ENCODE data around the gene DNAJA1. TPM values are rescaled to one million over a fixed set of nuclear protein-coding genes. Genes with fewer than 3 reads are reported as not detected.

Gene DNAJA1
- total RNA-seq, 1 experiment from 2014 or later = 152 TPM

DNA sequence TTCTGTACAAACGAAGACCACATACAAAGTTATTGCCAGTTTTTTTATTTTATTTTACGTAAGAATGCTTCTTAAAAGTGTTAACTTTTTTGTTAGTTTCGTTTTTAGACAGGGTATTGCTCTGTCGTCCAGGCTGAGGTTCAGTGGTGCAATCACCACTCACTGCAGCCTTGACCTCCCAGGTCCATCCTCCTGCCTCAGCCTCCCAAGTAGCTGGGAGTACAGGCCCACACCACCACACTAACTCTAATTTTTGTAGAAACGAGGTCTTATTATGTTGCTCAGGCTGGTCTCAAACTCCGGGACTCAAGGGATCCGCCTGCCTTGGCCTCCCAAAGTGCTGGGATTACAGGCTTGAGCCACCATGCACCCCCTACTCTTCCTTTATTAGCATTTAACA lies 2.3 kb upstream of the DNAJA1 start:
- no peak overlapping the region for H3K4me3 ChIP-seq
- DNase-seq = no peak
- no peaks in the 10 kb centered on the region for H3K27me3 ChIP-seq
- no peaks in the 10 kb centered on the region for H3K9me3 ChIP-seq
- peaks cover 29% of the 10 kb centered on the region for H3K36me3 ChIP-seq

GRCh38 chr9:33023661-33024060 lies 1.4 kb upstream of the DNAJA1 start:
- Histone ChIP-seq H3K36me3 (peaks cover 37% of the 10 kb centered on the region), H3K27me3 (no peaks in the 10 kb centered on the region), H3K9me3 (no peaks in the 10 kb centered on the region), H3K4me3 (peak overlapping the region; percentile 98)
- no peak for DNase-seq

DNA sequence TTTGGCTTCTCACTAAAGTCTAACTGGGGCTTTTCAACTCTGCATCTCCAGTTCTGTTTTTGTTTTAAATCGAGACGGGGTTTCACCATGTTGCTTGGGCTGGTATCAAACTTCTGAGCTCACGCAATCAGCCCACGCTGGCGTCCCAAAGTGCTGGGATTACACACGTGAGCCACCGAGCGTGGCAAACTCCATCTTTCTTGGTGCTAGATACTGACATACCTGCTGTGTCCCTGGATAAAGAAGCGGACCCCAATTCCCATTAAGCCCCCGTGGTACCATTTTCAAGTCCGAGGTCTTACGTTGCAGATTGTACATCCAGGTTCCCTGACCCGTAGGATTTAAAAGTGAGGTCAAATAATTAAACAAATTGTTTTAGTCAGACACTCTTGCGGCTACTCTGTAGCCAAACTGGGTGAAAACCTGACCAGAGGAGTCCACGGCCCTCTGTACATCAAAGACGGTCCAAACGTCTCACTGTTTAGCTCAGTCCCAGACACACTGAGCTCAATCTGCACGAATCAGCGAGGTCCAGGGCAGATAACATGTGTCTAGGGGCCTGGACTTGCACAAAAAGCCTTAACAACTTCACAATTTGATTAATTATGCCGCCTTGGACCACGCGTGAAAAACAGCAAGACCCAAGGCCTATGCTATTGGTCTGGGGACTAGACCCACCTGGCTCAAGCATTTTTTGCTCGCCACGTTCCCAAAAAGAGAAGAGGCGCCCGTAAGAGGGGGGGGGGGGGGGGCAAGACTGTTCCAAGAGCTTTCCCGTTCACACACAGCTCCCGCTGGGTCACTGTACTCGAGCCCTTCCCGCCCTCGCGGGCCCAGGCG lies 727 bp upstream of the DNAJA1 start:
- H3K4me3 ChIP-seq = peak overlapping the region; percentile 98
- DNase-seq = no peak
- no peaks in the 10 kb centered on the region for H3K9me3 ChIP-seq
- no peaks in the 10 kb centered on the region for H3K27me3 ChIP-seq
- H3K36me3 ChIP-seq = peaks cover 44% of the 10 kb centered on the region

- no peaks in the 10 kb centered on the region for H3K27me3 ChIP-seq
- no peaks in the 10 kb centered on the region for H3K9me3 ChIP-seq
- peak overlapping the region; percentile 98 for H3K4me3 ChIP-seq
- DNase-seq = peak; percentile 39
- peaks cover 50% of the 10 kb centered on the region for H3K36me3 ChIP-seq
Observed at GRCh38 chr9:33025572-33026342, 684 bp downstream of the DNAJA1 start.

DNA sequence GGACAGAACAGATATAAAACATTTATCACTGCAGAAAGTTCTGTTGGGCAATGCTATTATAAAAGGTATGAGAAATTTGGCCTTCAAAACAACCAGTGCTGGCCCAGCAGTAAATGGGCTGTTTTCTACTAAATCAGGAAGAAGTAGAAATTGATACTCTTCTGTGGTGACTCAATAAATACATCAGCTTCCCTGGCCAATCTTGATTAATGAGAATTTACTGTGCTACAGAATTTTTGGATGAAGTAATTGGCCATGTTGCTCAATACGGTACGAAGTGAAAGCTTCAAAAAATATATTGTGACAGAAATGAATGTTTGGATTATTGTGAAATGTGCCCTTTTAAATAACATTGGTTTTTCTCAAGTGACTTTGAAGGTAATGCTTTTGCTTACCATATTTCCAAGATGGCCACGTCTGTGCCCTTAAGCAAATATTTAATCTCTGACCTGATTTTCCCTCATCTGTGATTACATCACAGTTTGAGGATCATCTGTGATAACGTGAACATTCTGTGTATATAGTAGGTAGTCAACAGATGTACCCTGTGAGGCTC lies 4.2 kb downstream of the DNAJA1 start:
- Histone ChIP-seq H3K36me3 (peaks cover 72% of the 10 kb centered on the region), H3K4me3 (no peak overlapping the region), H3K27me3 (no peaks in the 10 kb centered on the region), H3K9me3 (no peaks in the 10 kb centered on the region)
- DNase-seq = no peak

- Histone ChIP-seq H3K4me3 (no peak overlapping the region), H3K27me3 (no peaks in the 10 kb centered on the region), H3K9me3 (no peaks in the 10 kb centered on the region), H3K36me3 (peaks cover 75% of the 10 kb centered on the region)
- no peak for DNase-seq
Observed at GRCh38 chr9:33030285-33030684, 5.2 kb downstream of the DNAJA1 start.

DNA sequence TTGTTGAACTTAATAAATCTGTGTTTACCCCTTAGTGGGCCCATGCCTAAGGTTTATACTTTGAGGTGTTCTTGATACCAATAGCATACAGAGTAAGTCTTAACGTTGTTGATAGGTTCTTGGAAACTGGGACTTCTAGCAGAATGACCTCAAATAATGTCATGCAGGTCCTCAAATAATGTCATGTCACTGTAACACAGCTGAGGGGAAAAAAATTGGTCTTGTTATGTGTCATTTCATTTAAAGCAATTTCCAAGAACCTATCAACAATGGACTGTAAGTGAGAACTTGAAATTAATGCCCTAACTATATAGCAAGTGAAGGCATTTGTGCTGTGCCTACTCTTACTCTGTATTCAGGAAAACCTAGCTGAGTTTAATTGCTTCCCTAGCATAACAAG lies 7.2 kb downstream of the DNAJA1 start:
- no peak for DNase-seq
- no peak overlapping the region for H3K4me3 ChIP-seq
- H3K27me3 ChIP-seq = no peaks in the 10 kb centered on the region
- peaks cover 82% of the 10 kb centered on the region for H3K36me3 ChIP-seq
- no peaks in the 10 kb centered on the region for H3K9me3 ChIP-seq

DNA sequence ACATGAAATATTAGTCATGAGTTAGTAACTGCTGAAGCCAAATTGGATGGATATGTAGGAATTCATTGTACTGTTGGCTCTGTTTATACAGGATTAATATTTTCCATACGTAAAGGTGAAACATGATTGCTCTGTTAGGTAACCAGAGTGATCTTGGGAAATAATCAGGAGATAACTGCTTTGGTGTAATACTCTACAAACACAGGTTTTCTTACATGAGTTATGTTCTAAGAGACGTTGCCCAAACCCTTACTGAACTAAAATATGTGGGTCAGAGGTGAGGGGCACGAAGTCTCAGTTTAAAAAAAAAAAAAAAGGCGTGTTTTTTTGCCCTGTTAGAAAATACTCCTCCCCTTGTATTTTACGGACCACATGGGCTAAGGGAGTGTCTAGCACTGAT lies 7.8 kb downstream of the DNAJA1 start:
- Histone ChIP-seq H3K27me3 (no peaks in the 10 kb centered on the region), H3K4me3 (no peak overlapping the region), H3K9me3 (no peaks in the 10 kb centered on the region), H3K36me3 (peaks cover 81% of the 10 kb centered on the region)
- no peak for DNase-seq

GRCh38 chr9:33040792-33041431 lies 15.8 kb downstream of the DNAJA1 start:
- peaks cover 31% of the 10 kb centered on the region for H3K36me3 ChIP-seq
- no peaks in the 10 kb centered on the region for H3K27me3 ChIP-seq
- H3K9me3 ChIP-seq = no peaks in the 10 kb centered on the region
- no peak for DNase-seq
- no peak overlapping the region for H3K4me3 ChIP-seq

DNA sequence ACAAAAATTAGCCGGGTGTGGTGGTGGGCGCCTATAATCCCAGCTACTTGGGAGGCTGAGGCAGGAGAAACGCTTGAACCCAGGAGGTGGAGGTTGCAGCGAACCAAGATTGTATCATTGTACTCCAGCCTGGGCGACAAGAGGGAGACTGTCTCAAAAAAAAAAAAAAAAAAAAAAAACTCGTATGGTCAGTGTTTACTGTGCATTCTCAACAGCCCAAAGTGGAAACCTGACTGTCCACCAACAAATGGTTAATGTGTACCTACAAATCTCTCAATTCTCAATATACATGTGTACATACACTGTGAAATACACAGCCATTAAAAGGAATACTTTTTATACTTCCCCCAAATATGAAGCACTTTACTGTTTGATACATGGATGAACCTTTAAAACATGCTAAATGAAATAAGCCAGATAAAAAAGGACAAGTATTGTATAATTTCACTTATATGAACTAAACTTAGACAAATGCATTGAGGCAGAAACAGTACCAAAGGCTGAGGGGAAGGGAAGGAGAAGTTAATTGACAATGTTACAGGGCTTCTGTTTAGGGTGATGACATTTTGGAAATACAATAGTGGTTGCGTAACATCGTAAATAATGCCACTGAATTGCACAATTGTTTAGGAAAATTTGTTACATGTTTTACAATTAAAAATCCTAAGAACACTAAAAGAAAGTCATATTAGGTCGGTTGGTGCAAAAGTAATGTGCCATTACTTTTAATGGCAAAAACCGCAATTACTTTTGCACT lies 16.5 kb downstream of the DNAJA1 start:
- Histone ChIP-seq H3K36me3 (peaks cover 32% of the 10 kb centered on the region), H3K4me3 (no peak overlapping the region), H3K9me3 (no peaks in the 10 kb centered on the region), H3K27me3 (no peaks in the 10 kb centered on the region)
- DNase-seq = no peak

GRCh38 chr9:33042473-33042872 lies 17.4 kb downstream of the DNAJA1 start:
- Histone ChIP-seq H3K27me3 (no peaks in the 10 kb centered on the region), H3K9me3 (no peaks in the 10 kb centered on the region), H3K4me3 (no peak overlapping the region), H3K36me3 (peaks cover 28% of the 10 kb centered on the region)
- no peak for DNase-seq

GRCh38 chr9:33043671-33044070 lies 18.6 kb downstream of the DNAJA1 start:
- H3K27me3 ChIP-seq = no peaks in the 10 kb centered on the region
- H3K9me3 ChIP-seq = no peaks in the 10 kb centered on the region
- peaks cover 28% of the 10 kb centered on the region for H3K36me3 ChIP-seq
- no peak for DNase-seq
- H3K4me3 ChIP-seq = no peak overlapping the region; the same call in 1 of the 2 replicates

DNA sequence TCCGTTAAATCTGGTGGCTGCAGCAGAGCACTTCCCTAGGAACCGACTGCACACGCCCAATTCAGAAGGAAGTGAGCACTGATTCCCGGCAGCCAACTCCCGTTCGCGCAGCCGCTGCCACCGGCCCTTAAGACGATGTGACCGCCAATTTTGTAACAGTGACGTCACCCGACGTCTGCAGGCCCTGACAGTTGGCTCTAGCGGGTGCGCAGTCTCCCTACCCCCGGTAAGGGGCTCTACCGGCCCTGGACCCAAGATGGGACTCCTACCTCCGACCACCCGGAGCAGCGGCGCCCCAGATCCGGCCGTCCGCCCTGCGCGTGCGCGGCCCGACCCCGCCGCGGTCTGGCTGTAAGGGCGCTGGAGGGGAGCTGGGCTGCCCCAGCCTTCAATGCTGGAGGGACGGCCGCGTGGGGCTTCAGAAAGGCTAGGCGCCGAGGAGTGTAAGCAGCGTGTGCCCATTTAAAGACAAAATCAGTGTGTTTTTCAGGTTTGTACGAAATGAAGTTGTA lies 19.1 kb downstream of the DNAJA1 start:
- Histone ChIP-seq H3K36me3 (peaks cover 27% of the 10 kb centered on the region), H3K4me3 (peak overlapping the region; percentile 40), H3K27me3 (no peaks in the 10 kb centered on the region), H3K9me3 (no peaks in the 10 kb centered on the region)
- DNase-seq = peak; percentile 61

DNA sequence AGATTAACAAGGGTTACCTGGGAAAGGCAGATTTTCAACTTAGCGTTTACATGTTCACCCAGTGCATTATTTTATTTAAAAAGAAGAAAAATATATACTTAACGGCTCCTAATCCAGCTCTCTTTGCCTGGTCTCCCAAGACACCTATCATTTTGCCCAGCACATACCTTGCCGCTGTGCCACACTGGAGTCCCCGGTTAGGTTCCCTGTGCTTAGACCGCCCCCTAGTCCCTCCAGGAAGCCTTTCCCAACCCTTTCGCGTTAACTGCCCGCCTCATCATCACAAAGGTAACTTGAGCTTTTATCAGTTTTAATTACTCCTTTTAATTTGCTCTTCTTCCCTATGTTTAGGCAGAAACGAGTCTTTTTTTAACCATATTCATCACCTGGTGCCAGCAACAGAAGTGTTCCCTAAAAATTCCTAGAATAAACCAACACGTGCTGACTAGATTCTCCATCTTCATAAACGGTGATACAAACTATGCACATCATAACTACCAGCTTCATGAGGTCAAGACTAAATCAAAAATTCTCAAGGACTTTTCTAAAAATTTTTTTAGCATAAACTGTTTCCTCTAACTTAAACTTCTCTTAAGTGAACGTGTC lies 19.7 kb downstream of the DNAJA1 start:
- no peaks in the 10 kb centered on the region for H3K27me3 ChIP-seq
- H3K9me3 ChIP-seq = no peaks in the 10 kb centered on the region
- peaks cover 27% of the 10 kb centered on the region for H3K36me3 ChIP-seq
- peak overlapping the region; percentile 40; the same call in 1 of the 2 replicates for H3K4me3 ChIP-seq
- DNase-seq = no peak

- Histone ChIP-seq H3K9me3 (no peaks in the 10 kb centered on the region), H3K27me3 (no peaks in the 10 kb centered on the region), H3K4me3 (no peak overlapping the region), H3K36me3 (peaks cover 25% of the 10 kb centered on the region)
- no peak for DNase-seq
Observed at GRCh38 chr9:33046061-33046460, 21.0 kb downstream of the DNAJA1 start.

DNA sequence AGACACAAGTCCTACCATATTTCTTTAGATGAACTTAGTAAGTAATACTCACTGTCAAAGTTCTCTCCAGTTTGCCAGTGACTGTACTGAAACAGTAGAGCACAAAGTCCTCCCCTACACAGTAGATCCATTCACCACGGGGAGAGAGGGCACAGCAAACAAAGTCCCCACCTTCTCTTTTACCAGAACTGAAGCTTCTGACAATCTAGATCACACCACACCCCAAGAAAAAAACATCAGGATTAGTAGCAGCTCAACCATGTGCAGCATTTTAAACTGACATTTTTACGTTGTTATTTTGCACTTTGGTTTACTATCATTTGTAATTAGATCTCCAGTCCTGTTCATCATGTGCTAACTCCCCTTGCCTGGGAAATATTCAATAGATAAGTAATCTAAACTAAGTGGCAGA lies 23.0 kb downstream of the DNAJA1 start:
- no peak for DNase-seq
- Histone ChIP-seq H3K27me3 (no peaks in the 10 kb centered on the region), H3K4me3 (no peak overlapping the region), H3K36me3 (peaks cover 28% of the 10 kb centered on the region), H3K9me3 (no peaks in the 10 kb centered on the region)
